ENCODE results near the gene POLR2F. TPM values are rescaled to one million over a fixed set of nuclear protein-coding genes. Genes with fewer than 3 reads are reported as not detected.
"Not testable (repeated sequence)": the region's sequence is repeated elsewhere in the genome, so short reads cannot be mapped to it uniquely, and the experiment has no call there.

POLR2F gene
- total and polyA plus RNA-seq, 4 donors, result 21.4 to 152 (median 56.3) TPM

DNA sequence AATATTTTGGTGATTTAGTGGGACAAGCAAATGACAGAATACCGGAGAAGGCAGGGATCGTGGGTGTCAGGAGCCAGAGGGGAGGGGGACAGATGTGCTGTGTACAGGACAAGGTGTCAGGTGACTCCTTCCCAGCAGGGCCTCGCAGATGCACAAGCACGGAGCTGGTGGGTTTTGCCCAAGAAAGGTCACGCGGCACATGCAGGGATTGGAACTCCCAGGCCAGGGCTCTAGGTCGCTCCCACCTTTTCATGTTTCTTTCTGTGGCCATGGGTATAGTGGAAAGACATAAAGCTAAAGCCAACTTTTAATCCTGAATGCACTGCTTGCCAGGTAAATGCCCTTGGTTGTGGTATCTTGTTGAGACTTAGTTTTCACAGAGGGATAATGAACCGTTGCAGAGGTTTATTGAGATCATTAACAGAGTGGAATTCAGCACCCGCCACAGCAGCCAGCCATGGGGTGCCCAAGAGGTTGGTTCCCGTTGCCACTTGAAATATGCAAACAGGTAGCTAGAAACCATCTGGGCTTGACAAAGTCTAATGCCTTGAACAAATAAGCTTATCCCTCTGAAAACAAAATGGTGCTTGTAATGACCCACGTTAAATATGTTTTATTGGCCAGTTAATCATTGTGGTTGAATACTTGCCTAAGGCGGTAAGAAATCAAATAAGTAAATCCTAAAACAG, 10.2 kb upstream of the POLR2F start (continued):
- TF ChIP-seq SP1 (IDR thresholded peaks at IDR 0.05) (no peak), HNF4A (conservative IDR thresholded peaks at IDR 0.05) (no peak), JUND (IDR thresholded peaks at IDR 0.05) (no peak), RXRA (IDR thresholded peaks at IDR 0.05) (no peak), TAF1 (conservative IDR thresholded peaks at IDR 0.05) (no peak), HNF4G (IDR thresholded peaks at IDR 0.05) (no peak), YY1 (IDR thresholded peaks at IDR 0.05) (no peak)

DNA sequence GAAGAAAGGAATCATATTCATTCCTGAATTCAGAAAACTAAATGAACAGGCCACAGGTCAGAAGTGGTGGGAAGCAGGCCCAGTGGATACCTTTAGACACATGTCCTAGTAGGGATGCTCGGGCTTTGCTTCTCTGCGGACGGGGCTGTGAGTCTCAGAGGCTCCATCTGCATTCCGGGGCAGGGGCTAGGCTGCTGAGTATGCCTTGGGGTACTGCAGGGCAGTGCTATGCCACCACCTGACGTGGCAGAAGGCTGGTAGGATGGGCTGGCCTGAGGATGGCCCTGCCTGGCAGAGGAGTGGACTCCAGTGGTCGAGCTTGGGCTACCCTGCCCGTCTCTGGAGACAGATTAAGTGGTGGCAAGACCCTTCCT, 9.7 kb upstream of the POLR2F start:
- no peak overlapping the region for H3K9ac ChIP-seq (ENCODE audit: low read depth in 1 of 2, low read length in 2 of 2)
- no peak for DNase-seq (ENCODE audit: low spot score)
- H3K27ac ChIP-seq (ENCODE audit: low read depth in 1 of 2, low read length in 2 of 2), result no peak overlapping the region
- H3K27me3 ChIP-seq (ENCODE audit: control insufficient read depth in 4 of 4, insufficient read depth in 4 of 4, low read length in 3 of 4), result no peaks in the 10 kb centered on the region
- no peaks in the 10 kb centered on the region for H3K9me3 ChIP-seq (ENCODE audit: control insufficient read depth in 4 of 4, low read length in 3 of 4)
- no peak overlapping the region for H3K4me3 ChIP-seq (ENCODE audit: low read depth in 1 of 3, low read length in 3 of 3)
- 97% methylated on average over 7 of the region's 7 CpGs for WGBS
- TF ChIP-seq HNF4A (conservative IDR thresholded peaks at IDR 0.05) (no peak), HNF4G (IDR thresholded peaks at IDR 0.05) (no peak), RXRA (IDR thresholded peaks at IDR 0.05) (no peak), TAF1 (conservative IDR thresholded peaks at IDR 0.05) (no peak), YY1 (IDR thresholded peaks at IDR 0.05) (no peak), FOXA1 (IDR thresholded peaks at IDR 0.05) (no peak), FOXA2 (IDR thresholded peaks at IDR 0.05) (no peak), NR2F2 (IDR thresholded peaks at IDR 0.05) (no peak), MAX (IDR thresholded peaks at IDR 0.05) (no peak), JUND (IDR thresholded peaks at IDR 0.05) (no peak), EGR1 (IDR thresholded peaks at IDR 0.05; ENCODE audit: low read depth in 2 of 2) (no peak), RAD21 (IDR thresholded peaks at IDR 0.05) (no peak), SP1 (IDR thresholded peaks at IDR 0.05) (no peak), REST (IDR thresholded peaks at IDR 0.05) (no peak)
- TF ChIP-seq, protein P1, sequence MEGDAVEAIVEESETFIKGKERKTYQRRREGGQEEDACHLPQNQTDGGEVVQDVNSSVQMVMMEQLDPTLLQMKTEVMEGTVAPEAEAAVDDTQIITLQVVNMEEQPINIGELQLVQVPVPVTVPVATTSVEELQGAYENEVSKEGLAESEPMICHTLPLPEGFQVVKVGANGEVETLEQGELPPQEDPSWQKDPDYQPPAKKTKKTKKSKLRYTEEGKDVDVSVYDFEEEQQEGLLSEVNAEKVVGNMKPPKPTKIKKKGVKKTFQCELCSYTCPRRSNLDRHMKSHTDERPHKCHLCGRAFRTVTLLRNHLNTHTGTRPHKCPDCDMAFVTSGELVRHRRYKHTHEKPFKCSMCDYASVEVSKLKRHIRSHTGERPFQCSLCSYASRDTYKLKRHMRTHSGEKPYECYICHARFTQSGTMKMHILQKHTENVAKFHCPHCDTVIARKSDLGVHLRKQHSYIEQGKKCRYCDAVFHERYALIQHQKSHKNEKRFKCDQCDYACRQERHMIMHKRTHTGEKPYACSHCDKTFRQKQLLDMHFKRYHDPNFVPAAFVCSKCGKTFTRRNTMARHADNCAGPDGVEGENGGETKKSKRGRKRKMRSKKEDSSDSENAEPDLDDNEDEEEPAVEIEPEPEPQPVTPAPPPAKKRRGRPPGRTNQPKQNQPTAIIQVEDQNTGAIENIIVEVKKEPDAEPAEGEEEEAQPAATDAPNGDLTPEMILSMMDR (IDR thresholded peaks at IDR 0.05; ENCODE audit: low read depth, low read length, missing input control), result no peak
- TF ChIP-seq, protein P2, sequence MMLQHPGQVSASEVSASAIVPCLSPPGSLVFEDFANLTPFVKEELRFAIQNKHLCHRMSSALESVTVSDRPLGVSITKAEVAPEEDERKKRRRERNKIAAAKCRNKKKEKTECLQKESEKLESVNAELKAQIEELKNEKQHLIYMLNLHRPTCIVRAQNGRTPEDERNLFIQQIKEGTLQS (IDR thresholded peaks at IDR 0.05), result no peak
- TF ChIP-seq, protein P3, sequence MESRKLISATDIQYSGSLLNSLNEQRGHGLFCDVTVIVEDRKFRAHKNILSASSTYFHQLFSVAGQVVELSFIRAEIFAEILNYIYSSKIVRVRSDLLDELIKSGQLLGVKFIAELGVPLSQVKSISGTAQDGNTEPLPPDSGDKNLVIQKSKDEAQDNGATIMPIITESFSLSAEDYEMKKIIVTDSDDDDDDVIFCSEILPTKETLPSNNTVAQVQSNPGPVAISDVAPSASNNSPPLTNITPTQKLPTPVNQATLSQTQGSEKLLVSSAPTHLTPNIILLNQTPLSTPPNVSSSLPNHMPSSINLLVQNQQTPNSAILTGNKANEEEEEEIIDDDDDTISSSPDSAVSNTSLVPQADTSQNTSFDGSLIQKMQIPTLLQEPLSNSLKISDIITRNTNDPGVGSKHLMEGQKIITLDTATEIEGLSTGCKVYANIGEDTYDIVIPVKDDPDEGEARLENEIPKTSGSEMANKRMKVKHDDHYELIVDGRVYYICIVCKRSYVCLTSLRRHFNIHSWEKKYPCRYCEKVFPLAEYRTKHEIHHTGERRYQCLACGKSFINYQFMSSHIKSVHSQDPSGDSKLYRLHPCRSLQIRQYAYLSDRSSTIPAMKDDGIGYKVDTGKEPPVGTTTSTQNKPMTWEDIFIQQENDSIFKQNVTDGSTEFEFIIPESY (IDR thresholded peaks at IDR 0.05), result no peak
- H3K36me3 ChIP-seq (ENCODE audit: control insufficient read depth in 4 of 4, insufficient read depth in 3 of 4, low read depth in 1 of 4, low read length in 3 of 4), result peaks cover 0 to 24% (median 5%) of the 10 kb centered on the region in 4 donors
- H3K4me1 ChIP-seq (ENCODE audit: control insufficient read depth in 4 of 4, insufficient read depth in 4 of 4, low read length in 3 of 4), result no peaks in the 10 kb centered on the region

DNA sequence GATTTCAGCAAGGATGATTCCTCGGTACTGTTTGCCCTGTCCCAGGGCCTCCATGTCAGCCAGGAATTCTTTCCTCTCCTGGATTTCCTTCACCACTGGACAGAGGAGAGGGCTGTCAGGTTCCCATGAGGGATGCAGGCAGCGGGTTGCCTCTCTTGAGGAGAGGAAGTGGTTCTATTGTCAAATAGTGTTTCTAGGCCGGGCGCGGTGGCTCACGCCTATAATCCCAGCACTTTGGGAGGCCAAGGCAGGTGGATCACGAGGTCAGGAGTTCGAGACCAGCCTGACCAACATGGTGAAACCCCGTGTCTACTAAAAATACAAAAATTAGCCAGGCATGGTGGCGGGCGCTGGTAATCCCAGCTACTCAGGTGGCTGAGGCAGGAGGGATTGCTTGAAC, 9.1 kb upstream of the POLR2F start:
- H3K4me1 ChIP-seq (ENCODE audit: control insufficient read depth in 4 of 4, insufficient read depth in 4 of 4, low read length in 3 of 4); H3K27me3 ChIP-seq (ENCODE audit: control insufficient read depth in 4 of 4, insufficient read depth in 4 of 4, low read length in 3 of 4); H3K9ac ChIP-seq (ENCODE audit: low read depth in 1 of 2, low read length in 2 of 2); H3K27ac ChIP-seq (ENCODE audit: low read depth in 1 of 2, low read length in 2 of 2); H3K4me3 ChIP-seq (ENCODE audit: low read depth in 1 of 3, low read length in 3 of 3); DNase-seq (ENCODE audit: low spot score); H3K9me3 ChIP-seq (ENCODE audit: control insufficient read depth in 4 of 4, low read length in 3 of 4): not testable (repeated sequence)
- H3K36me3 ChIP-seq (ENCODE audit: control insufficient read depth in 4 of 4, insufficient read depth in 3 of 4, low read depth in 1 of 4, low read length in 3 of 4), result peaks cover 0 to 20% (median 5%) of the 10 kb centered on the region in 4 donors
- 95% methylated on average over 11 of the region's 11 CpGs for WGBS

- H3K27me3 ChIP-seq (ENCODE audit: control insufficient read depth in 4 of 4, insufficient read depth in 4 of 4, low read length in 3 of 4); H3K4me1 ChIP-seq (ENCODE audit: control insufficient read depth in 4 of 4, insufficient read depth in 4 of 4, low read length in 3 of 4); H3K27ac ChIP-seq (ENCODE audit: low read depth in 1 of 2, low read length in 2 of 2); H3K4me3 ChIP-seq (ENCODE audit: low read depth in 1 of 3, low read length in 3 of 3); H3K9me3 ChIP-seq (ENCODE audit: control insufficient read depth in 4 of 4, low read length in 3 of 4); H3K36me3 ChIP-seq (ENCODE audit: control insufficient read depth in 4 of 4, insufficient read depth in 3 of 4, low read depth in 1 of 4, low read length in 3 of 4); H3K9ac ChIP-seq (ENCODE audit: low read depth in 1 of 2, low read length in 2 of 2); DNase-seq (ENCODE audit: low spot score): not testable (repeated sequence)
- WGBS, result 93% methylated on average over 14 of the region's 14 CpGs
Measured at GRCh38 chr22:37947142-37947795, 6.2 kb upstream of the POLR2F start.
